Left ventricle myocardium inferior (tissue), 1 donor: ENCODE results near the gene RNPEPL1. TPM values are rescaled to one million over a fixed set of nuclear protein-coding genes. Genes with fewer than 3 reads are reported as not detected.

ENCODE experiments used
- DNase-seq: peaks from one replicate; pipeline ENCODE4 v3.0.0-alpha.2; 2020
- H3K27ac ChIP-seq: fragments of 200-600 bp; replicated peaks from 2 replicates; pipeline ENCODE4 v1.8.0; 2021
- H3K27me3 ChIP-seq: fragments of 200-600 bp; 2 replicates; pipeline ENCODE4 v1.8.0; 2021; ENCODE audit warnings: low read depth
- H3K36me3 ChIP-seq: fragments of 200-600 bp; 2 replicates; pipeline ENCODE4 v1.8.0; 2021
- H3K4me1 ChIP-seq: fragments of 200-600 bp; 2 replicates; pipeline ENCODE4 v1.8.0; 2021
- H3K4me3 ChIP-seq: fragments of 200-600 bp; 2 replicates; pipeline ENCODE4 v1.8.0; 2021; ENCODE audit warnings: mild to moderate bottlenecking, moderate library complexity
- H3K9me3 ChIP-seq: fragments of 200-600 bp; replicated peaks from 2 replicates; pipeline ENCODE4 v1.8.0; 2021
- intact Hi-C: fragments of 100-400 bp; cut with micrococcal nuclease; formaldehyde crosslinking; loops from one replicate; pipeline ENCODE4 v1.11.0; 2022
- total RNA-seq: library from RNA; stranded (reverse); fragmentation: NEBNext Ultra II Directional; extraction: Animal tissue kit (Norgen Biotek cat#: 25700); gene quantifications from one replicate; pipeline ENCODE4 v1.2.1, GENCODE V29; 2021
- TF ChIP-seq, protein P1 (sequence below): fragments of 200-600 bp; IDR thresholded peaks from 2 replicates; pipeline ENCODE4 v1.8.0; 2021; ENCODE audit warnings: antibody characterized with exemption, mild to moderate bottlenecking, borderline replicate concordance
- donor health status: DM: no; HTN: yes; CAD: no; lungs with severe emphysema.

Gene RNPEPL1
- total RNA-seq, 1 donor from 2014 or later: 80.1 TPM

DNA sequence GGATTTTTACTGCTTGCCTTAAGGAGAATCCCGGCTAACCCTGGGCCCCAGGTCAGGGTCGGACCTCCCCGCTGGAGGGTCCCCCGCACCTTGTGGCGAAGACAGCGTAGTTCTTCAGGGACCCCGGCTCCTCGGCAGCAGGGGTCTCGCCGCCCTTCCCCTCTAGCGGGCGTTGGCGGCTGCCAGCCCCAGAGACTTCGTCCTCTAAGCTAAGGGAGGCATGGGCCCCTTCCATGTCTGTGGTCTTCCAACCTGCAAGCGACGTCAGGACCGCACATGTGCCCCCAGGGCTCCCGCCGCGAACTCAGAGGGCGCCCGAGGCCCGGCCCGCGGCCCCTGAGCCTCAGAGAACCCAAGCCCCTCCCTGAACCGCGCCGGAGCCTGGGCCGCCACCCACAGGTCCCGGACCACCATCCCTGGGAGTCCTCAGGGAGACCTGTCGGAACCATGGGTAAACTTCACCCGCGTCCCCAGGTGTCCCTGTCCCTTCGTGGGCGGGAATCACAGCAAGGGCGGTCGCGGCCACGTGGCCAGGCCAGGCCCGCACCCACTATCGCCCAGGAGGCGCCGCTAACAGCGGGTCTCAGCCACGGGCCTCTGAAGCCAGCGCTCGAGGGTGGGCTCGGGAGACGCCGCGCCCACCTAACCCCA lies 11.1 kb upstream of the RNPEPL1 start:
- H3K4me1 ChIP-seq: peaks cover 60% of the 10 kb centered on the region
- H3K27ac ChIP-seq: no peak overlapping the region
- intact Hi-C loops: no loop called here
- DNase-seq: no peak
- no peaks in the 10 kb centered on the region for H3K27me3 ChIP-seq
- H3K4me3 ChIP-seq: peak overlapping the region; percentile 64
- TF ChIP-seq, protein P1, sequence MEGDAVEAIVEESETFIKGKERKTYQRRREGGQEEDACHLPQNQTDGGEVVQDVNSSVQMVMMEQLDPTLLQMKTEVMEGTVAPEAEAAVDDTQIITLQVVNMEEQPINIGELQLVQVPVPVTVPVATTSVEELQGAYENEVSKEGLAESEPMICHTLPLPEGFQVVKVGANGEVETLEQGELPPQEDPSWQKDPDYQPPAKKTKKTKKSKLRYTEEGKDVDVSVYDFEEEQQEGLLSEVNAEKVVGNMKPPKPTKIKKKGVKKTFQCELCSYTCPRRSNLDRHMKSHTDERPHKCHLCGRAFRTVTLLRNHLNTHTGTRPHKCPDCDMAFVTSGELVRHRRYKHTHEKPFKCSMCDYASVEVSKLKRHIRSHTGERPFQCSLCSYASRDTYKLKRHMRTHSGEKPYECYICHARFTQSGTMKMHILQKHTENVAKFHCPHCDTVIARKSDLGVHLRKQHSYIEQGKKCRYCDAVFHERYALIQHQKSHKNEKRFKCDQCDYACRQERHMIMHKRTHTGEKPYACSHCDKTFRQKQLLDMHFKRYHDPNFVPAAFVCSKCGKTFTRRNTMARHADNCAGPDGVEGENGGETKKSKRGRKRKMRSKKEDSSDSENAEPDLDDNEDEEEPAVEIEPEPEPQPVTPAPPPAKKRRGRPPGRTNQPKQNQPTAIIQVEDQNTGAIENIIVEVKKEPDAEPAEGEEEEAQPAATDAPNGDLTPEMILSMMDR: no peak
- no peaks in the 10 kb centered on the region for H3K9me3 ChIP-seq
- peaks cover 13% of the 10 kb centered on the region for H3K36me3 ChIP-seq

DNA sequence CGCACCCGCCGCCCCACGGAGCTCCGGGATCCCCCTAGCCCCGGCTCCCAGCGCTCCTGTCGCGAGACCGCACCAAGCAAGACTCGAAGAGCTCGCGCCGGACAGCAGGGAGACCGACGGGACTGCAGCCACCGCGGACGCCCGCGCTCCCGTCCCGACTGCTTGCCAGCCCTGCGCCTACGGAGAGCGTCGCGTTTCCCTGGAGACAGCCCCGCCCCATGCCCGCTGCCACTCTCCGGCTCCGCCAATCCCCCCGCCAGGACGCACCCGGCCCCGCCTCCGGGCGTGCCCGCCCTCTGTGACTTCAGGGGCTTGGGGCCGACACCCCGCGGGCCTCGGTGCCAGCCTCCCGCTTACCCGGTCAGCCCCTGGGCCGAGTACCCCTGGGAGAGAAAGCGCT lies 10.5 kb upstream of the RNPEPL1 start, which contains the start of gene ANKMY1:
Gene ANKMY1 (minus strand): TSS at position 181 of the 400 bp plus-strand sequence. CDS start 653 bp downstream, outside the sequence.
- Histone ChIP-seq H3K4me1 (peaks cover 66% of the 10 kb centered on the region), H3K27ac (no peak within 1 kb of the TSS), H3K9me3 (no peaks in the 10 kb centered on the region), H3K36me3 (peaks cover 17% of the 10 kb centered on the region), H3K4me3 (peak within 1 kb of the TSS; percentile 64), H3K27me3 (no peaks in the 10 kb centered on the region)
- DNase-seq: peak; percentile 69
- intact Hi-C loops: no loop called here
- TF ChIP-seq, protein P1: no peak

DNA sequence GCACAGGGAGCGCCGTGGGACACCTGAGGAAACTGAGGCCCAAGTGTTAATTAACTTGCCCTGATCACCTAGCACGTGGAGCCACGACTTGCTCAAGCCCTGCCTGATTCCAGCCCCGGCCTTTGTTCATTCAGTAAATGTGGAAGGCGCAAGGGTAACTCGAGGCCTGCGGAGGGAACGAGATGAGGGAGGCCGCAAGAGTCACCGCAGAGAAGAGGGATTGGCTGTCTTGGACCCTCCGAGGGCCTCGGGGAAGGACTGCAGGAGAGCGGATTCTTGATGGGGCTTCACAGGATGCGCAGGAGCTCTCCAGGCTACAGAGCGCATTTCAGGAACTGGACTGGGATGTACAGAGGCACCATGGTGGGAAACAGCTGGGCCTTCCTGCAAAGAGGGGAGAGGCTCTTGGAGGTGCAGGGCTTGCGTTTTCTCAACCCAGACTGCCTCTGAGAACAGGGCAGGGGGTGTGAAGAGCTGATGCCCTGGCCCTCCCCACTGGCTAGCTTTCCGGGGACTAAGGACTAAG lies 10.0 kb upstream of the RNPEPL1 start:
- peaks cover 66% of the 10 kb centered on the region for H3K4me1 ChIP-seq
- peak overlapping the region; percentile 64 for H3K4me3 ChIP-seq
- H3K27me3 ChIP-seq: no peaks in the 10 kb centered on the region
- H3K9me3 ChIP-seq: no peaks in the 10 kb centered on the region
- DNase-seq: no peak
- intact Hi-C loops: no loop called here
- H3K27ac ChIP-seq: no peak overlapping the region
- TF ChIP-seq, protein P1: no peak
- peaks cover 14% of the 10 kb centered on the region for H3K36me3 ChIP-seq

DNA sequence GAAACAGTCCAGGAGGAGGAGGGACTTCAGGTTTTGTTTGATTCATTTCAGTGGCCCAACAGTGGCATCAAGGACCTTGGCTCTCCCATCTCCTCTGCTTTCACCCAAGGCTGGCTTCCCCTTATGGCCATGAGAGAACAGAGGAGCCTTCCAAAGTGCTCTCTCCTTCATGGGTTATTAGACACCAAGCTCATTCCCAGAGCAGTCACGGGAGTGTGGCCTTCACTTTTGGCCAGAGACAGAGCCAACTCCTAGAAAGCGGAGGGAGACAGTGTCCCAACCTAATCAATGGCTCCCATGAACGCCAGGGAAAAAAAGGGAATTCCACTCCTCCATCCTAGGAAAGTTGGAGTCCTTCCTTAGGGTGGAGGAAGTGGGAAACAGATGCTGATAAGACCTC lies 9.0 kb upstream of the RNPEPL1 start:
- TF ChIP-seq, protein P1: no peak

DNA sequence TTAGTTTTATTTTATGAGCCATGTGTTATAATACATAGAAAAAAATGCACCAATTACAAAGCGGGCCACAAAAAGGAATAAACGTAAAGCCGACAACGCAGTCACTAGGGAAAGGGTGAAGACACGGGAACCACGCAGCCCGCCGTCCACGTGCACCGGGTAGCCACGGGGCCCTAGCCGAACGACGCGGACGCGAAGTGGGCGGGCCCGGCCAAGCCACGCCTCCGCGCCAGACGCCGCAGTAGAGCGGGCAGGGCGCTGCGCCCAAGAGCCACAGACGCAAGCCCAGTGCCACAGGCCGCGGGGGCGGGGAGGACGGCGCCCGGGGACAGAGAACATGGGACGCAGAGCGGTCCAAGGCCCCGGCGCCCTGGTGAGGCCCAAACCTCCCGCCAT lies 8.2 kb upstream of the RNPEPL1 start, which contains the start of gene DUSP28:
Gene DUSP28 (plus strand): TSS at position 274 of the 396 bp plus-strand sequence. CDS start 328 bp downstream, outside the sequence.
- intact Hi-C loops: no loop called here

More for the DNA sequence above, 9.0 kb upstream of the RNPEPL1 start:
- Histone ChIP-seq H3K36me3 (peaks cover 9% of the 10 kb centered on the region), H3K27ac (no peak overlapping the region), H3K4me3 (no peak overlapping the region), H3K4me1 (peaks cover 61% of the 10 kb centered on the region), H3K9me3 (no peaks in the 10 kb centered on the region), H3K27me3 (no peaks in the 10 kb centered on the region)
- intact Hi-C loops: no loop called here
- no peak for DNase-seq

More for the DNA sequence above, 8.2 kb upstream of the RNPEPL1 start, which contains the start of gene DUSP28:
- Histone ChIP-seq H3K27me3 (no peaks in the 10 kb centered on the region), H3K4me3 (peak within 1 kb of the TSS; percentile 86), H3K36me3 (peaks cover 5% of the 10 kb centered on the region), H3K9me3 (no peaks in the 10 kb centered on the region), H3K27ac (peak within 1 kb of the TSS; percentile 99), H3K4me1 (peaks cover 62% of the 10 kb centered on the region)
- TF ChIP-seq, protein P1: no peak
- peak; percentile 94 for DNase-seq
